IMR-90 (cell line): ENCODE measurements around the gene ADD3. TPM values are rescaled to one million over a fixed set of nuclear protein-coding genes. Genes with fewer than 3 reads are reported as not detected.

Source experiments
- ATAC-seq: fragments of 200-7000 bp; cut with Tn5 transposase; 2 replicates; pipeline ENCODE4 v1.9.1; 2020; ENCODE audit warnings: low read depth, mild to moderate bottlenecking, moderate library complexity
- BruUV-seq: library from RNA; stranded (reverse); fragments of 400-500 nt; replicated peaks from 2 replicates; lab custom pipeline; 2021; lab: Mats Ljungman, UMichigan
- CTCF ChIA-PET: fragments of 300-600 bp; formaldehyde crosslinking; extraction: SDS; loops from one replicate; lab custom pipeline; 2021; ENCODE audit warnings: antibody characterized with exemption; lab: Yijun Ruan, JAX
- POLR2A ChIA-PET: fragments of 300-600 bp; sonication (Branson Sonifier 250); formaldehyde crosslinking; loops from one replicate; lab custom pipeline; 2022; ENCODE audit warnings: antibody characterized with exemption; ENCODE audit not compliant: unreplicated experiment; lab: Charles Lee
- DNase-seq: peaks from one replicate; pipeline ENCODE4 v3.0.0; 2013
- H2AFZ ChIP-seq: replicated peaks from 2 replicates; pipeline ENCODE3; 2013; ENCODE audit warnings: low read length, mild to moderate bottlenecking; ENCODE audit not compliant: poor library complexity
- H2AK5ac ChIP-seq: 2 replicates; pipeline ENCODE4 v1.6.1; 2013; ENCODE audit warnings: low read depth, low read length, inconsistent platforms
- H2AK9ac ChIP-seq: replicated peaks from 2 replicates; pipeline ENCODE3; 2013; ENCODE audit warnings: mild to moderate bottlenecking, low read depth, low read length, moderate library complexity; ENCODE audit not compliant: poor library complexity
- H2BK120ac ChIP-seq: 2 replicates; pipeline ENCODE4 v1.6.1; 2013; ENCODE audit warnings: low read depth, low read length, inconsistent platforms
- H2BK15ac ChIP-seq: 3 replicates; pipeline ENCODE4 v1.6.1; 2013; ENCODE audit warnings: low read depth, low read length, inconsistent platforms
- H2BK20ac ChIP-seq: 2 replicates; pipeline ENCODE4 v1.6.1; 2013; ENCODE audit warnings: low read depth, mild to moderate bottlenecking, inconsistent platforms, low read length, moderate library complexity
- H2BK5ac ChIP-seq: 2 replicates; pipeline ENCODE4 v1.6.1; 2013; ENCODE audit warnings: mild to moderate bottlenecking, low read depth, low read length, inconsistent platforms; ENCODE audit not compliant: poor library complexity, severe bottlenecking
- H3K14ac ChIP-seq: replicated peaks from 2 replicates; pipeline ENCODE4 v1.6.1; 2013; ENCODE audit warnings: low read depth, low read length, inconsistent platforms
- H3K18ac ChIP-seq: 2 replicates; pipeline ENCODE4 v1.6.1; 2013; ENCODE audit warnings: low read depth, low read length, control low read depth
- H3K23ac ChIP-seq: 2 replicates; pipeline ENCODE4 v1.6.1; 2013; ENCODE audit warnings: low read depth, low read length, inconsistent platforms
- H3K27ac ChIP-seq: 2 replicates; pipeline ENCODE4 v1.5.1; 2013; ENCODE audit warnings: mild to moderate bottlenecking, control low read depth, low read length; ENCODE audit not compliant: insufficient read depth
- H3K27me3 ChIP-seq: 2 replicates; pipeline ENCODE4 v1.6.1; 2013; ENCODE audit warnings: low read length; ENCODE audit not compliant: control insufficient read depth, insufficient read depth
- H3K36me3 ChIP-seq: 2 replicates; pipeline ENCODE4 v1.6.1; 2013; ENCODE audit warnings: low read length, mixed read lengths; ENCODE audit not compliant: control insufficient read depth, insufficient read depth
- H3K4ac ChIP-seq: 2 replicates; pipeline ENCODE4 v1.6.1; 2013; ENCODE audit warnings: low read depth, low read length, inconsistent platforms
- H3K4me1 ChIP-seq: 2 replicates; pipeline ENCODE4 v1.6.1; 2013; ENCODE audit warnings: low read length, mixed read lengths; ENCODE audit not compliant: control insufficient read depth, insufficient read depth
- H3K4me2 ChIP-seq: 2 replicates; pipeline ENCODE4 v1.6.1; 2013; ENCODE audit warnings: low read depth, mild to moderate bottlenecking, control low read depth, low read length, moderate library complexity
- H3K4me3 ChIP-seq: 2 replicates; pipeline ENCODE4 v1.5.1; 2013; ENCODE audit warnings: low read depth, mild to moderate bottlenecking, control low read depth, low read length, moderate library complexity; ENCODE audit not compliant: insufficient read depth
- H3K56ac ChIP-seq: 2 replicates; pipeline ENCODE4 v1.6.1; 2013; ENCODE audit warnings: low read length, inconsistent platforms; ENCODE audit not compliant: insufficient read depth; ENCODE audit errors: extremely low read depth
- H3K79me1 ChIP-seq, 2 experiments: 2 replicates each; pipeline ENCODE4 v1.6.1; 2013; ENCODE audit warnings: low read length in 2 of 2, inconsistent platforms in 1 of 2, low read depth in 1 of 2
- H3K9ac ChIP-seq: 2 replicates; pipeline ENCODE4 v1.6.1; 2013; ENCODE audit warnings: low read depth, low read length, control low read depth
- H3K9me1 ChIP-seq: 2 replicates; pipeline ENCODE4 v1.6.1; 2013; ENCODE audit warnings: low read length, inconsistent platforms; ENCODE audit not compliant: insufficient read depth
- H3K9me3 ChIP-seq: 2 replicates; pipeline ENCODE4 v1.6.1; 2013; ENCODE audit warnings: low read length; ENCODE audit not compliant: control insufficient read depth, insufficient read depth
- H4K20me1 ChIP-seq: 2 replicates; pipeline ENCODE4 v1.6.1; 2013; ENCODE audit warnings: low read length, inconsistent platforms; ENCODE audit not compliant: insufficient read depth
- H4K5ac ChIP-seq: 2 replicates; pipeline ENCODE4 v1.6.1; 2013; ENCODE audit warnings: mild to moderate bottlenecking, low read depth, low read length, control low read depth
- H4K8ac ChIP-seq, 2 experiments: 2 replicates each; pipeline ENCODE4 v1.6.1; 2013; ENCODE audit warnings: low read depth in 2 of 2, low read length in 2 of 2, control low read depth in 1 of 2, inconsistent platforms in 1 of 2
- H4K91ac ChIP-seq: 2 replicates; pipeline ENCODE4 v1.6.1; 2013; ENCODE audit warnings: low read depth, low read length, inconsistent platforms; ENCODE audit not compliant: insufficient read depth
- CEBPB ChIP-seq: IDR thresholded peaks from 2 replicates; pipeline ENCODE4 v1.6.1; 2012; ENCODE audit warnings: low read depth, low read length, improper control_type of control experiment
- ELK1 ChIP-seq: fragments of 150-350 bp; IDR thresholded peaks from 2 replicates; pipeline ENCODE4 v1.6.1; 2016; ENCODE audit warnings: low read depth, mild to moderate bottlenecking, low read length, moderate library complexity, borderline replicate concordance
- POLR2A ChIP-seq: IDR thresholded peaks from 2 replicates; pipeline ENCODE4 v1.6.1; 2012; ENCODE audit warnings: mild to moderate bottlenecking, low read depth, low read length
- RAD21 ChIP-seq: IDR thresholded peaks from 2 replicates; pipeline ENCODE4 v1.6.1; 2012; ENCODE audit warnings: low read length, improper control_type of control experiment
- USF2 ChIP-seq: fragments of 150-350 bp; IDR thresholded peaks from 2 replicates; pipeline ENCODE4 v1.6.1; 2017; ENCODE audit warnings: mild to moderate bottlenecking, antibody characterized with exemption, low read length, low read depth
- WGBS, 2 experiments: methylation state at CpG; one replicate each; pipeline versions ENCODE4 v1.1.5 to v1.1.7; 2013; ENCODE audit warnings: missing lambda C conversion rate in 2 of 2; ENCODE audit not compliant: insufficient read length in 1 of 2; ENCODE audit errors: extremely low coverage in 2 of 2; 5-methylcytosine and 5-hydroxymethylcytosine counted together
- dilution Hi-C: fragments of 300-500 bp; cut with HindIII; formaldehyde crosslinking; loops from one replicate; pipeline ENCODE4 v1.14.3; 2018; ENCODE audit warnings: low sequenced_read_pairs; ENCODE audit not compliant: unreplicated experiment
- in situ Hi-C: fragments of 300-500 bp; cut with MboI; formaldehyde crosslinking; loops from 3 replicates; pipeline ENCODE4 v1.14.3; 2019; ENCODE audit warnings: low sequenced_read_pairs, inconsistent platforms, mixed read lengths
- intact Hi-C: fragments of 100-400 bp; cut with micrococcal nuclease; formaldehyde crosslinking; loops from 2 replicates; pipeline ENCODE4 v1.10.0; 2022
- polyA plus RNA-seq, 3 experiments: library from polyadenylated mRNA; depleted of rRNA; stranded (reverse); fragments of >200 nt; gene quantifications; 2 replicates each; pipeline ENCODE4 v1.2.3, GENCODE V29; 2012; ENCODE audit warnings: low replicate concordance in 1 of 3
- total RNA-seq: library from RNA; depleted of rRNA; stranded (reverse); fragments of >200 nt; gene quantifications from 2 replicates; pipeline ENCODE4 v1.2.3, GENCODE V29; 2012

The ADD3 gene
- total and polyA plus RNA-seq, 2 of the 4 experiments (the other 2 are of a cell fraction), result 138 to 212 TPM

GRCh38 chr10:109992485-109992884, 15.3 kb upstream of the ADD3 start:
- Histone ChIP-seq H2AK5ac (no peak overlapping the region), H3K56ac (0 out of 2 replicates have a peak overlapping the region, but pooled peaks have one; percentile 17), H3K27me3 (no peaks in the 10 kb centered on the region), H4K5ac (no peak overlapping the region; the same call in 1 of the 2 replicates), H2BK5ac (peak overlapping the region; percentile 84), H3K18ac (peak overlapping the region; percentile 87), H3K4me2 (peak overlapping the region; percentile 94; the same call in 1 of the 2 replicates), H3K79me1 (0 out of 4 replicates have a peak, but pooled peaks cover 0 to 4% of the 10 kb centered on the region in 2 experiments), H3K4me3 (no peak overlapping the region), H3K4me1 (peaks cover 10% of the 10 kb centered on the region), H3K23ac (no peak overlapping the region), H2BK20ac (peak overlapping the region; percentile 40; the same call in 1 of the 2 replicates), H3K14ac (no peak overlapping the region), H4K20me1 (no peaks in the 10 kb centered on the region), H3K9ac (no peak overlapping the region), H2AK9ac (no peak overlapping the region), H3K36me3 (no peaks in the 10 kb centered on the region), H4K8ac (peak overlapping the region in 1 of 2 experiments; percentile 57; a peak in 1 of 4 replicates), H3K9me3 (no peaks in the 10 kb centered on the region), H3K9me1 (no peaks in the 10 kb centered on the region), H2BK15ac (0 out of 3 replicates have a peak overlapping the region, but pooled peaks have one; percentile 43), H4K91ac (no peak overlapping the region), H3K27ac (peak overlapping the region; percentile 57; the same call in 1 of the 2 replicates), H2AFZ (no peak overlapping the region), H3K4ac (peak overlapping the region; percentile 22; the same call in 1 of the 2 replicates), H2BK120ac (peak overlapping the region; percentile 49; the same call in 1 of the 2 replicates)
- dilution Hi-C loops, result no loop called here
- in situ Hi-C loops, result no loop called here
- BruUV-seq, result no TSS peak
- CTCF ChIA-PET, result interaction anchor here (2.6 kb wide), 1 partner anchor 108 kb away, joined by 10 read pairs; no protein-coding TSS in a partner anchor
- intact Hi-C loops, result no loop called here
- DNase-seq, result peak; percentile 86
- TF ChIP-seq RAD21 (no peak), ELK1 (no peak), CEBPB (peak; percentile 37; the same call in 1 of the 2 replicates), USF2 (no peak), POLR2A (no peak)
- POLR2A ChIA-PET, result no interaction called here
- no CpG with 5 or more reads among the region's 3 CpGs for WGBS, 2 experiments
- ATAC-seq, result peak; percentile 92
